ENCODE data around the gene DIS3L2.
"Not testable (repeated sequence)": the region's sequence is repeated elsewhere in the genome, so short reads cannot be mapped to it uniquely, and the experiment has no call there.

Gene DIS3L2

DNA sequence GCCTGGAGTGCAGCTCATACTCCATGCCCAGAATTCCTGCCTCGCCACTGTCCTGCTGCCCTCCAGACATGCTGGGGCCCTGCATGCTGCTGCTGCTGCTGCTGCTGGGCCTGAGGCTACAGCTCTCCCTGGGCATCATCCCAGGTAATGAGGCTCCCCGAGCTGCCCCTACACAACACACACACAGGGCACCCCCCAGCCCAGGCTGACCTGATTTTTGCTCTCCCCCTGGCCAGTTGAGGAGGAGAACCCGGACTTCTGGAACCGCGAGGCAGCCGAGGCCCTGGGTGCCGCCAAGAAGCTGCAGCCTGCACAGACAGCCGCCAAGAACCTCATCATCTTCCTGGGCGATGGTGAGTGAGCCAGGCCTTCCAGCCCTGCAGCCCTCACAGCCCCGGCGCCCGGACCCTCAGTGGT lies 417.2 kb downstream of the DIS3L2 start, which contains the start of gene ALPP:
ALPP (plus strand) TSS at position 17 of the 417 bp plus-strand sequence; CDS start at position 69, 52 bp downstream.
- DNase-seq (ENCODE audit: extremely low read depth in 1 of 2, low read depth in 1 of 2): not testable (repeated sequence)

GRCh38 chr2:232379610-232380590 lies 418.4 kb downstream of the DIS3L2 start:
- not testable (repeated sequence) for DNase-seq (ENCODE audit: extremely low read depth in 1 of 2, low read depth in 1 of 2)

GRCh38 chr2:232381204-232382031 lies 419.9 kb downstream of the DIS3L2 start:
- not testable (repeated sequence) for DNase-seq (ENCODE audit: extremely low read depth in 1 of 2, low read depth in 1 of 2)

DNA sequence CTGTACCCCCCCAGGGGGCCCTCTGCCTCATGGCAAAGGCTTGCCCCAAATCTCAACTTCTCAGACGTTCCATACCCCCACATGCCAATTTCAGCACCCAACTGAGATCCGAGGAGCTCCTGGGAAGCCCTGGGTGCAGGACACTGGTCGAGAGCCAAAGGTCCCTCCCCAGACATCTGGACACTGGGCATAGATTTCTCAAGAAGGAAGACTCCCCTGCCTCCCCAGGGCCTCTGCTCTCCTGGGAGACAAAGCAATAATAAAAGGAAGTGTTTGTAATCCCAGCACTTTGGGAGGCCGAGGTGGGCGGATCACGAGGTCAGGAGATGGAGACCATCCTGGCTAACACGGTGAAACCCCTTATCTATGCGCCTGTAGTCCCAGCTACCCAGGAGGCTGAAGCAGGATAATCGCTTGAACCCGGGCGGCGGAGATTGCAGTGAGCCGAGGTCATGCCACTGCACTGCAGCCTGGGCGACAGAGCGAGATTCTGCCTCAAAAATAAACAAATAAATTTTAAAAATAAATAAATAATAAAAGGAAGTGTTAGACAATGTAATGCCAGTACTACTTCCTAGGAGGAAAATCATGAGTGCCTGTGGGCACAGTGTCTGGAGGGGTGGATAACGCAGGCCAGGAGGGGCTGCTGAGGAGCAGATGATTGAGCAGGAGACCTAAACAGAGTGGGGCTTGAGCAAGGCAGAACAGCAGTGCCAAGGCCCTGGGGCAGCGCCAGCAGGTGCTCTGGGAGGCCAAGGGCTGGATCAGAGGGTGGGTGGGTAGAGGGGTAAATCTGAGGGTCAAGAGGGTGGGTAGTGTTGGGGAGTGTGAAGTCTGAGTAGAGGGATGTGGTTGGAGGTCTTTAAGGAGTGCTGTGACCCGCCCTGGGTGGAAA lies 421.1 kb downstream of the DIS3L2 start:
- DNase-seq (ENCODE audit: extremely low read depth in 1 of 2, low read depth in 1 of 2): no peak

DNA sequence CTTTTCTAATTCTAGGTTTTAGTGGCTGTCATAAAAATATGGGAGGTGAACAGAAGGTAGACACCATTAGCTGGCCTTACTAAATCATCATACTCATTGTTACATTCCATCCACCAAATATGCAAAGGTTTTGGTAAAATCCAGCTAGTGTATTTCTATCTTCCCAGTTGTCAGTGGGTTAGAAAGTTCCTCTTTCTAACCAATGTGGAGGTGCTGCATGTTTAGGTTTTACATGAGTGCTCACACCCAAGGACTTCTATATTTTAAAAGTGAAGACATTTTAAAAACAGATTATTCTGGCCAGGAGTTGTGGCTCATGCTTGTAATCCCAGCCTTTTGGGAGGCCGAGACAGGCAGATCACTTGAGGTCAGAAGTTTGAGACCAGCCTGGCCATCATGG lies 423.0 kb downstream of the DIS3L2 start:
- no peak for DNase-seq (ENCODE audit: extremely low read depth in 1 of 2, low read depth in 1 of 2)

- not testable (repeated sequence) for DNase-seq (ENCODE audit: extremely low read depth in 1 of 2, low read depth in 1 of 2)
Measured at GRCh38 chr2:232385058-232385457, 423.5 kb downstream of the DIS3L2 start.

DNA sequence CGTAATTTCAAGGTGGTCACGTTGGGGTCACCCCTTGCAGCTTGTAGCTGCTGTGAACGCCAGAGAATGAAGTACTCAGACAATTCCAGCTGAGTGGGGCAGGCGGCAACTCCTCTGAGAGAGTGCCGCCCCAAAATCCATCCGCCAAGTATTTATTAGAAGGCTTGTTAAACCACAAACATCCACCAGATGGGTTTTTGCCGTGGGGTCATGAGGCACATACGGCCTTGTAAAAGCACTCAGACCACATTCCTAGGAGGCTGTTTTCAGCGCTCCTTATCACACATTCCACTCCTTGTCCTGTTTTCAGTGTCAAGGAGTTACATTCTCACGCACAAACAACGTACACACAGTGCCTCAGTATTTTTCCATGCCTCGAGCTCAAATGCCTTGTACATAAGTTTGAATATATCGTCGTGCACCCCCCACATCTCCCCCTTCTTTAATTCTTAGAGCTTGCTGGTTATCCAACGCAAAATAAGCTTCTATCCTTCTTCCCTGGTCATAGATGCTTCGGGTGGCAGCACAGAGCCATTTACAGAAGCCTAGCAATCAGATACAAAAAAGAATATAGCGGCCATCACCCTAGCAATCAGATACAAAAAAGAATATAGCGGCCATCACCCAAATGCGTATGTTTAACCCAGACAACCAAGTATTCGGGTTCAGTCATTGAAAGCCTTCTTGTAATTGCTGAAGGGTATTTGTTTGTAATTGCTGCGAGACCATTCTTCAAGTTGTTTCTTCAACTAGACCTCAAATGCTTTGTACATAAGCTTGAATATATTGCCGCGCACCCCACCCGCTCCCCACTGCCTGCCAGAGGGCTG lies 424.4 kb downstream of the DIS3L2 start:
- no peak for DNase-seq (ENCODE audit: extremely low read depth in 1 of 2, low read depth in 1 of 2)

GRCh38 chr2:232386490-232386739 lies 424.9 kb downstream of the DIS3L2 start:
- no peak for DNase-seq (ENCODE audit: extremely low read depth in 1 of 2, low read depth in 1 of 2)
